Measurements from ENCODE around the gene MRPS23.

GRCh38 chr17:57876023-57876865 is 26.4 kb upstream of the MRPS23 start:
- TF ChIP-seq, protein P1, sequence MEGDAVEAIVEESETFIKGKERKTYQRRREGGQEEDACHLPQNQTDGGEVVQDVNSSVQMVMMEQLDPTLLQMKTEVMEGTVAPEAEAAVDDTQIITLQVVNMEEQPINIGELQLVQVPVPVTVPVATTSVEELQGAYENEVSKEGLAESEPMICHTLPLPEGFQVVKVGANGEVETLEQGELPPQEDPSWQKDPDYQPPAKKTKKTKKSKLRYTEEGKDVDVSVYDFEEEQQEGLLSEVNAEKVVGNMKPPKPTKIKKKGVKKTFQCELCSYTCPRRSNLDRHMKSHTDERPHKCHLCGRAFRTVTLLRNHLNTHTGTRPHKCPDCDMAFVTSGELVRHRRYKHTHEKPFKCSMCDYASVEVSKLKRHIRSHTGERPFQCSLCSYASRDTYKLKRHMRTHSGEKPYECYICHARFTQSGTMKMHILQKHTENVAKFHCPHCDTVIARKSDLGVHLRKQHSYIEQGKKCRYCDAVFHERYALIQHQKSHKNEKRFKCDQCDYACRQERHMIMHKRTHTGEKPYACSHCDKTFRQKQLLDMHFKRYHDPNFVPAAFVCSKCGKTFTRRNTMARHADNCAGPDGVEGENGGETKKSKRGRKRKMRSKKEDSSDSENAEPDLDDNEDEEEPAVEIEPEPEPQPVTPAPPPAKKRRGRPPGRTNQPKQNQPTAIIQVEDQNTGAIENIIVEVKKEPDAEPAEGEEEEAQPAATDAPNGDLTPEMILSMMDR (IDR thresholded peaks at IDR 0.05), result no peak
- TF ChIP-seq POLR2A (IDR thresholded peaks at IDR 0.05), result no peak

Measured in right lobe of liver (tissue), 4 donors.